GM18861 (cell line): ENCODE data around the gene TESK2.
"Not testable (repeated sequence)": the region's sequence is repeated elsewhere in the genome, so short reads cannot be mapped to it uniquely, and the experiment has no call there.

Source experiments
- ATAC-seq: cut with Tn5 transposase; IDR thresholded peaks from one replicate; pipeline ENCODE4 v1.9.1; 2021; ENCODE audit not compliant: unreplicated experiment

The TESK2 gene

GRCh38 chr1:45414746-45415145, 76.2 kb downstream of the TESK2 start:
- ATAC-seq = no peak

- ATAC-seq = no peak
Measured at GRCh38 chr1:45412899-45413298, 78.1 kb downstream of the TESK2 start.

GRCh38 chr1:45411510-45411899, 79.5 kb downstream of the TESK2 start:
- no peak for ATAC-seq

- ATAC-seq = no peak
Measured at GRCh38 chr1:45410850-45411509, 80.0 kb downstream of the TESK2 start.

- ATAC-seq = no peak
Measured at GRCh38 chr1:45409276-45409675, 81.7 kb downstream of the TESK2 start.

GRCh38 chr1:45407629-45408287, 83.2 kb downstream of the TESK2 start:
- ATAC-seq = no peak

- ATAC-seq = no peak
Measured at GRCh38 chr1:45405636-45406035, 85.3 kb downstream of the TESK2 start.

- no peak for ATAC-seq
Measured at GRCh38 chr1:45403718-45404117, 87.2 kb downstream of the TESK2 start.

GRCh38 chr1:45403298-45403697, 87.7 kb downstream of the TESK2 start:
- no peak for ATAC-seq

GRCh38 chr1:45401524-45401923, 89.4 kb downstream of the TESK2 start:
- no peak for ATAC-seq

- no peak for ATAC-seq
Measured at GRCh38 chr1:45400049-45400448, 90.9 kb downstream of the TESK2 start.

GRCh38 chr1:45397285-45397684, 93.7 kb downstream of the TESK2 start:
- ATAC-seq = no peak

- no peak for ATAC-seq
Measured at GRCh38 chr1:45395582-45395981, 95.4 kb downstream of the TESK2 start.

GRCh38 chr1:45395051-45395450, 95.9 kb downstream of the TESK2 start:
- no peak for ATAC-seq

GRCh38 chr1:45394342-45394741, 96.6 kb downstream of the TESK2 start:
- ATAC-seq = peak; percentile 55

- peak; percentile 68 for ATAC-seq
Measured at GRCh38 chr1:45393718-45394302, 97.2 kb downstream of the TESK2 start.

GRCh38 chr1:45386219-45386618, 104.7 kb downstream of the TESK2 start:
- ATAC-seq = no peak

GRCh38 chr1:45385302-45385701, 105.7 kb downstream of the TESK2 start:
- ATAC-seq = no peak

- ATAC-seq = not testable (repeated sequence)
Measured at GRCh38 chr1:45384213-45384612, 106.8 kb downstream of the TESK2 start.

- no peak for ATAC-seq
Measured at GRCh38 chr1:45383191-45383590, 107.8 kb downstream of the TESK2 start.

- ATAC-seq = no peak
Measured at GRCh38 chr1:45381243-45381642, 109.7 kb downstream of the TESK2 start.

GRCh38 chr1:45380730-45381129, 110.2 kb downstream of the TESK2 start:
- no peak for ATAC-seq
